Mononuclear cell (primary cell): ENCODE results near the gene ABCF1. TPM values are rescaled to one million over a fixed set of nuclear protein-coding genes. Genes with fewer than 3 reads are reported as not detected.
"Not testable (repeated sequence)": the region's sequence is repeated elsewhere in the genome, so short reads cannot be mapped to it uniquely, and the experiment has no call there.

Source experiments
- H3K27me3 ChIP-seq: 2 replicates; pipeline ENCODE4 v1.6.0; 2011; ENCODE audit warnings: low read length, control low read depth; ENCODE audit not compliant: insufficient read depth
- H3K4me1 ChIP-seq: 2 replicates; pipeline ENCODE4 v1.5.1; 2011; ENCODE audit warnings: mild to moderate bottlenecking, low read length, control low read depth; ENCODE audit not compliant: insufficient read depth
- H3K4me3 ChIP-seq: 2 replicates; pipeline ENCODE4 v1.5.1; 2011; ENCODE audit warnings: mild to moderate bottlenecking, low read length, moderate library complexity
- H3K9me3 ChIP-seq: 2 replicates; pipeline ENCODE4 v1.5.1; 2011; ENCODE audit warnings: low read depth, mild to moderate bottlenecking, control low read depth, low read length
- total RNA-seq: library from RNA; depleted of rRNA; stranded (reverse); fragments of >200 nt; gene quantifications from one replicate; pipeline ENCODE4 v1.2.3, GENCODE V29; 2012

Gene ABCF1
- total RNA-seq, 1 donor = 30.5 TPM

GRCh38 chr6:30573113-30573512 lies 1.9 kb downstream of the ABCF1 start:
- no peaks in the 10 kb centered on the region for H3K9me3 ChIP-seq
- H3K27me3 ChIP-seq = no peaks in the 10 kb centered on the region
- H3K4me1 ChIP-seq = peaks cover 36% of the 10 kb centered on the region
- H3K4me3 ChIP-seq = no peak overlapping the region

DNA sequence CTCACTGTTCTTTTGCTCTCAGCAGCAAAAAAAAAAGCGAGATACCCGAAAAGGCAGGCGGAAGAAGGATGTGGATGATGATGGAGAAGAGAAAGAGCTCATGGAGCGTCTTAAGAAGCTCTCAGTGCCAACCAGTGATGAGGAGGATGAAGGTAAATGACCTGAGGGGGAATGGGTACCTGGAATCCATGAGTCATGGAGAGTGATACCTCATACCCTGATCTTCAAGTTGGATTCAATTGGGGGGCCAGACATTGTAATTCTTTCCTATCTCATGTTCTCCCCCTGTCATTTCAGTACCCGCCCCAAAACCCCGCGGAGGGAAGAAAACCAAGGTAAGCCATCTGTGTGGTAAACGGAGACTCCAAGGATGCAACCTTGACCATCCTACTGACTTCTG lies 6.8 kb downstream of the ABCF1 start:
- no peaks in the 10 kb centered on the region for H3K27me3 ChIP-seq
- peaks cover 10% of the 10 kb centered on the region for H3K4me1 ChIP-seq
- no peaks in the 10 kb centered on the region for H3K9me3 ChIP-seq
- H3K4me3 ChIP-seq = no peak overlapping the region

GRCh38 chr6:30583921-30584320 lies 12.7 kb downstream of the ABCF1 start:
- no peaks in the 10 kb centered on the region for H3K4me1 ChIP-seq
- no peak overlapping the region for H3K4me3 ChIP-seq
- no peaks in the 10 kb centered on the region for H3K27me3 ChIP-seq
- H3K9me3 ChIP-seq = no peaks in the 10 kb centered on the region

GRCh38 chr6:30589754-30590358 lies 18.6 kb downstream of the ABCF1 start:
- no peaks in the 10 kb centered on the region for H3K4me1 ChIP-seq
- no peak overlapping the region for H3K4me3 ChIP-seq
- no peaks in the 10 kb centered on the region for H3K9me3 ChIP-seq
- H3K27me3 ChIP-seq = no peaks in the 10 kb centered on the region

GRCh38 chr6:30590509-30590908 lies 19.3 kb downstream of the ABCF1 start:
- no peaks in the 10 kb centered on the region for H3K4me1 ChIP-seq

DNA sequence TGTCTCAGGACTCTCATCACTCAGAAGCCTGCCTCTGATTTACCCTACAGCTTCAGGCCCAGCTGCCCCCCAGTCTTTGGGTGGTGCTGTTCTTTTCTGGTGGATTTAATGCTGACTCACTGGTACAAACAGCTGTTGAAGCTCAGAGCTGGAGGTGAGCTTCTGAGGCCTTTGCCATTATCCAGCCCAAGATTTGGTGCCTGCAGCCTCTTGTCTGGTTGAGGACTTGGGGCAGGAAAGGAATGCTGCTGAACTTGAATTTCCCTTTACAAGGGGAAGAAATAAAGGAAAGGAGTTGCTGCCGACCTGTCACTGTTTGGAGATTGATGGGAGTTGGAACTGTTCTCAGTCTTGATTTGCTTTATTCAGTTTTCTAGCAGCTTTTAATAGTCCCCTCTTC lies 19.8 kb downstream of the ABCF1 start:
- Histone ChIP-seq H3K27me3 (no peaks in the 10 kb centered on the region), H3K4me3 (no peak overlapping the region), H3K9me3 (no peaks in the 10 kb centered on the region), H3K4me1 (no peaks in the 10 kb centered on the region)

More at GRCh38 chr6:30590509-30590908, 19.3 kb downstream of the ABCF1 start:
- Histone ChIP-seq H3K9me3 (no peaks in the 10 kb centered on the region), H3K27me3 (no peaks in the 10 kb centered on the region), H3K4me3 (no peak overlapping the region)

GRCh38 chr6:30592287-30592686 lies 21.0 kb downstream of the ABCF1 start:
- H3K4me3 ChIP-seq = no peak overlapping the region
- H3K27me3 ChIP-seq = no peaks in the 10 kb centered on the region
- H3K9me3 ChIP-seq = no peaks in the 10 kb centered on the region
- H3K4me1 ChIP-seq = no peaks in the 10 kb centered on the region

DNA sequence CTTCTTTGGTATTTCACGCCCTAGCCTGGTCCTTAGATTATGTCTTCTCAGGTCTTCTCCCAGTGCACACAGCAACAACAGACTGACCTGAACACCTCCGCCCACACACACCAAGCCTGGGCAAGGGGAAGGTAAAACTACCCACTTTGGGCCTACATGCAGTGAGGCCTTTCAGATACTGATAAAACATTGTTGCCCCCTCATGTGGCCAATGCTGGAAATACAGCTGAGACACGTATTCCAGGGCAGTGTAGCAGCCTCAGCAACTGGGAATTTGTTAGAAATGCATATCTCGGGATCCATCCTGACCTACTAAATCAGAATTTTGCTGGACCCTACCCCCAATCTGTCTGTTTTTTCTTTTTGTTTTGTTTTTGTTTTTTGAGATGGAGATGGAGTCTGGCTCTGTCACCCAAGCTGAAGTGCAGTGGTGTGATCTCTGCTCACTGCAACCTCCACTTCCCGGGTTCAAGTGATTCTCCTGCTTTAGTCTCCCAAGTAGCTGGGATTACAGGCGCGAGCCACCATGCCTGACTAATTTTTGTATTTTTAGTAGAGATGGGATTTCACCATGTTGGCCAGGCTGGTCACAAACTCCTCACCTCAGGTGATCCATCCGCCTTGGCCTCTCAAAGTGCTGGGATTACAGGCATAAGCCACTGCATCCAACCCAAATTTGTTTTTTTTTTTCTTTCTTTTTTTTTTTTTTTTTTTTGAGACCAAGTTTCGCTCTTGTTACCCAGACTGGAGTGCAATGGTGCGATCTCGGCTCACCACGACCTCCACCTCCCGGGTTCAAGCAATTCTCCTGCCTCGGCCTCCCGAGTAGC lies 26.3 kb downstream of the ABCF1 start:
- H3K27me3 ChIP-seq = not testable (repeated sequence)

DNA sequence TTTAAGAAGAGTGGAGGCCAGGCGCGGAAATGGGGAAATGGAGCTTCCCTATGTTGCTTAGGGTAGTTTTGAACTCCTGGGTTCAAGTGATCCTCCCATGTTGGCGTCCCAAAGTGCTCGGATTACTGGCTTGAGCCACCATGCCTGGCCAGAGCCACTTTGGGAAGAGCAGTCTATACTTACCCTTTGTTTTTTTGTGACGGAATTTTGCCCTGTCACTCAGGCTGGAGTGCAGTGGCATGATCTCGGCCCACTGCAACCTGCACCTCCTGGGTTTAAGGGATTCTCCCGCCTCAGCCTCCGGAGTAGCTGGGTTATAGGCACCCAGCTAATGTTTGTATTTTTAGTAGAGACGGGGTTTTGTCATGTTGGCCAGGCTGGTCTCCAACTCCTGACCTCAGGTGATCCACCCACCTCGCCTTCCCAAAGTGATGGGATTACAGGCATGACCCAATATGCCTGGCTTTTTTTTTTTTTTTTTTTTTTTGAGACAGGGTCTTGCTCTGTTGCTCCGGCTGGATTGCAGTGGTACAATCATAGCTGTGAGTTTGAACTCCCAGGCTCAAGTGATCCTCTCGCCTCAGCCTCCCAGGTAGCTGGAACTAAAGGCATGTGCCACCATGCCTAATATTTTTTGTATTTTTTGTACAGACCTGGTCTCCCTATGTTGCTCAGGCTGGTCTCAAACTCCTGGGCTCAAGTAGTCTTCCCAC lies 27.8 kb downstream of the ABCF1 start:
- H3K27me3 ChIP-seq = no peaks in the 10 kb centered on the region
- H3K9me3 ChIP-seq = no peaks in the 10 kb centered on the region
- peaks cover 6% of the 10 kb centered on the region for H3K4me1 ChIP-seq

More for the DNA sequence above, 26.3 kb downstream of the ABCF1 start:
- not testable (repeated sequence) for H3K4me3 ChIP-seq, H3K4me1 ChIP-seq, H3K9me3 ChIP-seq

GRCh38 chr6:30599625-30600324 lies 28.5 kb downstream of the ABCF1 start:
- no peaks in the 10 kb centered on the region for H3K9me3 ChIP-seq
- H3K27me3 ChIP-seq = no peaks in the 10 kb centered on the region
- H3K4me3 ChIP-seq = no peak overlapping the region
- H3K4me1 ChIP-seq = peaks cover 6% of the 10 kb centered on the region

More for the DNA sequence above, 27.8 kb downstream of the ABCF1 start:
- H3K4me3 ChIP-seq = no peak overlapping the region

GRCh38 chr6:30600451-30600961 lies 29.3 kb downstream of the ABCF1 start:
- no peaks in the 10 kb centered on the region for H3K9me3 ChIP-seq

GRCh38 chr6:30601436-30601814 lies 30.2 kb downstream of the ABCF1 start:
- Histone ChIP-seq H3K4me3 (no peak overlapping the region), H3K27me3 (no peaks in the 10 kb centered on the region), H3K9me3 (no peaks in the 10 kb centered on the region), H3K4me1 (peaks cover 6% of the 10 kb centered on the region)

More at GRCh38 chr6:30600451-30600961, 29.3 kb downstream of the ABCF1 start:
- no peak overlapping the region for H3K4me3 ChIP-seq
- no peaks in the 10 kb centered on the region for H3K27me3 ChIP-seq
- H3K4me1 ChIP-seq = peaks cover 6% of the 10 kb centered on the region

GRCh38 chr6:30601815-30602641 lies 30.8 kb downstream of the ABCF1 start:
- Histone ChIP-seq H3K4me1 (peaks cover 6% of the 10 kb centered on the region), H3K9me3 (no peaks in the 10 kb centered on the region), H3K4me3 (no peak overlapping the region), H3K27me3 (no peaks in the 10 kb centered on the region)

GRCh38 chr6:30603961-30604360 lies 32.7 kb downstream of the ABCF1 start:
- H3K4me1 ChIP-seq = peaks cover 6% of the 10 kb centered on the region
- no peaks in the 10 kb centered on the region for H3K9me3 ChIP-seq
- no peak overlapping the region for H3K4me3 ChIP-seq
- H3K27me3 ChIP-seq = no peaks in the 10 kb centered on the region
